C4-2B (cell line): ENCODE results near the gene FBXO24.
"Not testable (repeated sequence)": the region's sequence is repeated elsewhere in the genome, so short reads cannot be mapped to it uniquely, and the experiment has no call there.

ENCODE experiments used
- H3K27ac ChIP-seq: fragments of 450-650 bp; 2 replicates; pipeline ENCODE4 v1.5.1; 2017
- CTCF ChIP-seq: fragments of 450-650 bp; conservative IDR thresholded peaks from 2 replicates; pipeline ENCODE4 v1.5.1; 2017; ENCODE audit warnings: mild to moderate bottlenecking
- ZFX ChIP-seq: fragments of 450-650 bp; IDR thresholded peaks from 2 replicates; pipeline ENCODE4 v1.6.1; 2017

FBXO24 gene

GRCh38 chr7:100586266-100587025 is at the start of gene FBXO24:
TSS of gene FBXO24 (plus strand) at chr7:100586328. CDS start at chr7:100586626, 298 bp downstream.
- peak within 1 kb of the TSS; percentile 97 for H3K27ac ChIP-seq
- no peak for TF ChIP-seq CTCF
- TF ChIP-seq ZFX: no peak

DNA sequence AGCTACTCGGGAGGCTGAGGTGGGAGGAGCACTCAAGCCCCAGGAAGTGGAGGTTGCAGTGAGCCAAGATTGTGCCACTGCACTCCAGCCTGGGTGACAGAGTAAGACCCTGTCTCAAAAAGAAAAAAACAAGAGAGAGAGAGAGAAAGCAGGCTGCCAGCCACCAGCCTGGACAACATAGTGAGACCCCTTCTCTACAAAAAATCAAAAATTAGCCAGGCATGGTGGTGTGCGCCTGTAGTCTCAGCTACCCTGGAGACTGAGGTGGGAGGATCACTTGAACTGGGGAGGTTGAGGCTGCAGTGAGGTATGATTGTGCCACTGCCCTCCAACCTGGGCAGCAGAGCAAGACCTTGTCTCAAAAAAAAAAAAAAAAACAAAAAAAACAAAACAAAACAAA is 49.4 kb upstream of the FBXO24 start:
- H3K27ac ChIP-seq: not testable (repeated sequence)

GRCh38 chr7:100538348-100538653 is 47.8 kb upstream of the FBXO24 start:
- H3K27ac ChIP-seq: peak overlapping the region; percentile 82
- no peak for TF ChIP-seq ZFX

DNA sequence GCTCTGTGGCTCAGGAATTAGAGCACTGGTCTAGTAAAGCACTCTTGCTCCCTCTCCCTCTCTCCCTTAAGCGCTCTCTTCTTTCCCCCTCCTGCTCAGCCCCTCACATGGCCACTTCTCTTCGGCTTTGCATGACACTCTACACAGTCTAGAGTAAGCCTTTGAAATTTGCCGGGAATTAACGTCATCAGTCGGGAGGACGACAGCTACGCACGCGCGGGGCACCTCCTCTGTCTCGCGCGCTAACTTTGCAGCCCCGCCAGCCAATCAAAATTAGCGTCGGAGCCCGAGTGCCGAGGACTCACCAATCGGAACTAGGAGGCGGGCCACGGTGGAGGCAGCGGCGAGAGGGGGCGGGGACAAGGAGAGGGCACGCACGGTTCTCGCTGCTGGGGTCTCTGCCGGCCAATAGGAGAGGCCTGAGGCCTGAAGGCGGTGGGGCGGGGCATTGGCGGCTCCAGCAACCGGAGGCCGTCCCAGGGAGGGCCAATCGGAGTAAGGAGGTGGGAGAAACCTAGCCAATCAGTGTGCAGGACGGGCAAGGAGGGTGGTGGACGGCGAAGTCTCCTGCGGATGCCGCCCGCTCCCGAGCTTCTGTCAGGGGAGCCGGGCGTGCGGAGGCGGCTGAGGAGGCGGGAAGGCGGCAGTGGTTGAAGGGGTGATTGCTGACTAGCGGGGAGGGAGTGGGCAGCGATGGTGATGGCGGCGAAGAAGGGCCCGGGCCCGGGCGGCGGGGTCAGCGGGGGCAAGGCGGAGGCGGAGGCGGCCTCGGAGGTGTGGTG is 47.3 kb upstream of the FBXO24 start, which contains the start of gene AGFG2:
AGFG2 (plus strand) TSS at position 550 of the 782 bp plus-strand sequence; CDS start at position 694, 144 bp downstream.
- TF ChIP-seq ZFX: no peak
- no peak for TF ChIP-seq CTCF

DNA sequence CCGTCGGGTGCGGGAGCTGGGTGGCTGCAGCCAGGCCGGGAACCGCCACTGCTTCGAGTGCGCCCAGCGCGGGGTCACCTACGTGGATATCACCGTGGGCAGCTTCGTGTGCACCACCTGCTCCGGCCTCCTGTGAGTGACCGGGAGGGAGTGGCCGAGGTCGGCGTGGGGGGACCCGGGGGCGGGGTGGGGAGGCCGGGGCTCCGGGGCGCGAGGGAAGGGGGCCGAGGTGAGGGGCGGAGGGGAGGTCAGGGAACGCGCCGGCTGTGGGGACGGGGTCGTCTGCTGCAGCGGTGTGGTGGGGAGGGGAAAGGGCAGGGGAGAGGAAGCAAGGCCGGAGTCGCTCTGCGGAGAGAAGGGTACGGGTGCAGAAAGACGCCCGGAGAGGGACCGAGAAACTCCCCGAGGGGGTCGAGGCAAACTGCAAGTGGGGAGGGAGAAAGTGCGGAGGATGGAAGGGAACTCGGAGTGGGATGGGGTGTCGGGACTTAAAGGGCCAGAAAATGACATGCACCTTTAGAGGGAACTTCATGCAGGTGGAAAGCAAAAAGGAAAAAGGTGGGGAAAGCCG is 46.6 kb upstream of the FBXO24 start:
- TF ChIP-seq CTCF: no peak
- TF ChIP-seq ZFX: peak; percentile 57; the same call in 1 of the 2 replicates
- peak overlapping the region; percentile 82 for H3K27ac ChIP-seq

More for the DNA sequence above, 47.3 kb upstream of the FBXO24 start, which contains the start of gene AGFG2:
- H3K27ac ChIP-seq: peak within 1 kb of the TSS; percentile 82

DNA sequence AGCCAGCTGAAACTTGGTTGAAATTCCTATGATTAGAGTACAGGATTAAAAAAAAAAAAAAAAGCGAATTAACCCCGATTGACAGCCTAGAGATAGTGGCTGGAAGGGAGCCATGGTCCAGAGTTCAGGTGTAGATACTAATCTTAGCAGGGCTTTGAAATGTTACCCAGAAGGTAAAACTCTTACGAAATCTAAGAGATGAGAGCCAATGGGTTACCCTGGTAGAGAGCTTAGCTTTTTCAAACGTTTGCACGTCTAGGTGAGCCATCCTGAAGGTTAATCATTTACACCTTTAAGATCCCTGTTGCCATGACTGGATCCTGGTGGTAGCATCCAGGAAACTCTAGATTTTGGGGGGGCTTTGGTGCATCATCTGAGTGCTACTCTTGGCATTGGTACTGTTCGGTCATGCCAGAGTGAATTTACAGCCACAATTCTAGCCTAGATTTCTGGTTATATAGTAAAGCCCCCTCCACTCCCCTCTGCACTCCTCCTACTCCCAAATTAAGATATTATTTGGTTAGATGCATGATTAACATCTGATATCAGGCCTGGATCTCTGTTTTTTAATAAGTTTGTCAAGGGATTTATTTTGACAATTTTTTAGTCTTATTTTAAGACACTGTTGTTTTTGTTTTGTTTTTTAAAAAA is 45.9 kb upstream of the FBXO24 start:
- peak overlapping the region; percentile 82 for H3K27ac ChIP-seq
- no peak for TF ChIP-seq CTCF
- no peak for TF ChIP-seq ZFX

GRCh38 chr7:100541309-100541708 is 44.8 kb upstream of the FBXO24 start:
- not testable (repeated sequence) for H3K27ac ChIP-seq

DNA sequence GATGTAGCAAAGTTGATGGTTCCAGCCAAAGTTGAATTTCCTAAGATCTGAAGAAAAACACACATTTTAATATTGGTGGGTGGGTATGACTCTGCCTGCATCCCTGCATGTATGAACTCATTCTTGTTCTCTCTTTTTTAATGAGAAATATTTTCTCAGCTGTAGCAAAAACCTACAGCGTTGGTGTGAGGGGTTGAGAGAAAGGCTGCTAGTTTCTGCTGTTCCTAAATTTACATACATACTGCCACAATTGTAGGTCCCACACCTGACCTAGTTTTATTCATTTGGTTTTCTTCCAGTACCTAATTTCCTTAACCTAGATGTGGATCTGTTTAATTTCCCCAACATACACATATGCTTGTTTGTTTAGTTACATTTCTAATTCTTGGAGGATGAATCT is 42.5 kb upstream of the FBXO24 start:
- TF ChIP-seq ZFX (no peak), CTCF (no peak)

More for the DNA sequence above, 42.5 kb upstream of the FBXO24 start:
- peak overlapping the region; percentile 100 for H3K27ac ChIP-seq
